ENCODE measurements around the gene ORAI3. TPM values are rescaled to one million over a fixed set of nuclear protein-coding genes. Genes with fewer than 3 reads are reported as not detected.

Gene ORAI3
- total and polyA plus RNA-seq, 4 experiments from 2014 or later, result 16.2 to 22.0 (median 18.4) TPM

DNA sequence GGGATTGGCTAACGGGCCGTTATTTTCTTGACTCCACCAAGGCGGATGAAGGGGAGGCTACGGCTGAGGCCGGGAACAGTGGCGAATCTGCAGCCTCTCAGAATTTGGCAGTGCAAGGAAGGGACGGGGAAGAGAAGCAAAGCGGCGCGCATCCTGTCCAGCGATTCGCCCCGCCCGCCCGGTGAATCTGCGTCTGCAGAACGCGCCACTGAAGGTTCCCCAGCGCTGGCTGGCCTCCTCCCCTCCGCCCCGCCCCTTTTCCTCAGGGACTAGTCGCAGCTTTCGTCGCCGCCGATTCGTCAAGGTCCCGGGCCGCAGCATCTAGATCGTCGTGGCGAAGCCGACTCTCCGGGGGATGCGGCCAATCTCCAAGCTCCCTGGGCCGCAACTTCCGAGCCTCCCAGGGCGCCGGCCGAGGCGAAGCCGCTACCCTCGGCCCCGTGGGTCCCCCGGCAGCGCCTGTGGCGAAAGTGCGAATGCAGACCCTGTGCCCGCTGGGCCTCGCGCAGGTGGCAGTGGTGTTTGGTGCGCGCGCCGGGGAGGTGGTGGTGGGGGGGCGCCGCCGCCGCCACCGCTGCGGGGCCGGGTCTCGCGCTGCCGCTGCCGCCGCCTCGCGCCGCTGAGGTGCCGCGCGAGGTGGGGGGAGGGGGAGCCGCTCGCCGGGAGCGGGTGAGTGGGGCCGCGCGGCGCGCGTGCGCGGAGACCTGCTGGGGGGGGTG, 8.7 kb downstream of the ORAI3 start, which contains the start of gene SETD1A:
SETD1A (plus strand) TSS at position 299 of the 719 bp plus-strand sequence. CDS start 978 bp downstream, outside the sequence.
- H3K4me3 ChIP-seq (ENCODE audit: low read length in 2 of 2), result peak within 1 kb of the TSS; percentile 85 to 95
- ChIA-PET CTCF (ENCODE audit: partially characterized antibody) (no interaction called here), POLR2A (ENCODE audit: partially characterized antibody) (interaction anchor here (0.5 to 2.5 kb wide), 16 partner anchors 8 to 912 kb away, joined by 3 to 16 read pairs (median 4); partner anchors contain the start of genes ARMC5, FUS, KAT8 and STX4)
- H3K27me3 ChIP-seq (ENCODE audit: insufficient read depth, low read length), result no peaks in the 10 kb centered on the region
- H3K27me3 Mint-ChIP-seq, result peaks cover 0 to 4% of the 10 kb centered on the region in 2 donors
- peak; percentile 97 to 98 (median 98) for DNase-seq
- peak within 1 kb of the TSS; percentile 98 to 100 (median 99) for H3K27ac Mint-ChIP-seq
- peaks cover 26% of the 10 kb centered on the region for H3K36me3 ChIP-seq (ENCODE audit: insufficient read depth, low read length)
- peaks cover 13 to 43% (median 31%) of the 10 kb centered on the region in 4 donors for H3K4me1 Mint-ChIP-seq
- peaks cover 22 to 45% of the 10 kb centered on the region in 2 donors for H3K36me3 Mint-ChIP-seq
- intact Hi-C loops (cut with micrococcal nuclease), result loop anchor here (1.0 to 10.0 kb wide), 9 partner anchors 8 to 907 kb away; partner anchors contain the start of genes ARMC5, CTF1, ORAI3 and STX4
- peaks cover 0 to 4% (median 0%) of the 10 kb centered on the region in 8 donors for H3K9me3 Mint-ChIP-seq
- peak within 1 kb of the TSS; percentile 92 for H3K27ac ChIP-seq (ENCODE audit: low read depth, low read length)
- H3K4me3 Mint-ChIP-seq, result peak within 1 kb of the TSS; percentile 95 to 99 (median 96)
- no peaks in the 10 kb centered on the region for H3K9me3 ChIP-seq (ENCODE audit: control insufficient read depth in 1 of 2, low read length in 2 of 2)
- peaks cover 30% of the 10 kb centered on the region for H3K4me1 ChIP-seq (ENCODE audit: insufficient read depth, low read length)

DNA sequence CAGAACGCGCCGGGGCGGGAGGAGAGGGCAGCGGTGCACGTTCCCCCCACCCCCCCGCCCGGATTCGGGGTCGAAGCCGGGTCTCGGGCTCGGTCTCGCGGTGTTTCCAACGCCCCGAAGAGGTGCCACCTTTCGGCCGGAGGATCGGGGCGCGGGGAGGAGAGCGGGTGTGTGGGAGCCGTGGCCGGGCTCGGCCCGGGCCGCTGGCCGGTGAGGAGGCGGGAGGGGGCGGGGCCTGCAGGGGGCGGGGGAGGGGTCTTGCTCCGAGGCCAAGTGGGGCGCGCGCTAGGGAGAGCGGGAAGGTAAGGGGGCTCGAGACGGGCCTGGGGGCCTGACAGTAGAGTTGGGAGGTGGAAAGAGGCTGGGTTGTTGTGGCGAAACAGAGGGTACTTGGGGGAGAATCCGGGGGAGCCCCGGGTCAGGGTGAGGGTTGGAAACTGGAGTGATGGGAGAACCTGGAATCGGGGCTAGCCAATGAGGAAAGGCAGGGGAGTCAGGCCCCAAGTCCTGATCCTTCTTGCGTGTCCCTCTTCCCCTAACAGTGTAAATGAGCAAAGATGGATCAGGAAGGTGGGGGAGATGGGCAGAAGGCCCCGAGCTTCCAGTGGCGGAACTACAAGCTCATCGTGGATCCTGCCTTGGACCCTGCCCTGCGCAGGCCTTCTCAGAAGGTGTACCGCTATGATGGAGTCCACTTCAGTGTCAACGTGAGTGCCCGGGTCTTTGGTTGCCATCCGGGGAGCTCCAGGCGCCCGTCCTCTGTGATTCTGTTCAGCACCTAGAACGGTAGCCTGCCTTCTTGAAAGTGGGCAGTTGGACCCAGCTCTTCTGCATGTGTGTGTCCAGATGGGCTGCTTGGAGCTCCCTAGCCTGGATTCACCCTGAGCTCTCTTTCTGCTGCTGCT, 9.6 kb downstream of the ORAI3 start:
- peak overlapping the region; percentile 92 for H3K27ac ChIP-seq (ENCODE audit: low read depth, low read length)
- no peaks in the 10 kb centered on the region for H3K27me3 ChIP-seq (ENCODE audit: insufficient read depth, low read length)
- H3K27ac Mint-ChIP-seq, result peak overlapping the region; percentile 89 to 95 (median 93)
- H3K9me3 Mint-ChIP-seq, result peaks cover 0 to 4% (median 0%) of the 10 kb centered on the region in 8 donors
- intact Hi-C loops (cut with micrococcal nuclease), result loop anchor here (5.0 to 10.0 kb wide), 2 partner anchors 39 to 906 kb away; no protein-coding TSS in a partner anchor
- peak overlapping the region; percentile 86 to 91 (median 90) for H3K4me3 Mint-ChIP-seq
- H3K4me3 ChIP-seq (ENCODE audit: low read length in 2 of 2), result peak overlapping the region in 1 of 2 donors; percentile 95
- peak in 1 of 5 donors; percentile 73 for DNase-seq
- H3K27me3 Mint-ChIP-seq, result peaks cover 0 to 4% of the 10 kb centered on the region in 2 donors
- H3K4me1 Mint-ChIP-seq, result peaks cover 15 to 42% (median 31%) of the 10 kb centered on the region in 4 donors
- peaks cover 35% of the 10 kb centered on the region for H3K36me3 ChIP-seq (ENCODE audit: insufficient read depth, low read length)
- peaks cover 27 to 52% of the 10 kb centered on the region in 2 donors for H3K36me3 Mint-ChIP-seq
- ChIA-PET POLR2A (ENCODE audit: partially characterized antibody) (interaction anchor here (0.5 to 2.5 kb wide), 18 partner anchors 7 to 911 kb away, joined by 3 to 16 read pairs (median 4); partner anchors contain the start of genes ARMC5, FUS, KAT8 and STX4), CTCF (ENCODE audit: partially characterized antibody) (interaction anchor here (0.8 to 1.2 kb wide), 2 partner anchors 113 to 184 kb away, joined by 3 read pairs; no protein-coding TSS in a partner anchor)
- H3K4me1 ChIP-seq (ENCODE audit: insufficient read depth, low read length), result peaks cover 28% of the 10 kb centered on the region
- H3K9me3 ChIP-seq (ENCODE audit: control insufficient read depth in 1 of 2, low read length in 2 of 2), result no peaks in the 10 kb centered on the region

DNA sequence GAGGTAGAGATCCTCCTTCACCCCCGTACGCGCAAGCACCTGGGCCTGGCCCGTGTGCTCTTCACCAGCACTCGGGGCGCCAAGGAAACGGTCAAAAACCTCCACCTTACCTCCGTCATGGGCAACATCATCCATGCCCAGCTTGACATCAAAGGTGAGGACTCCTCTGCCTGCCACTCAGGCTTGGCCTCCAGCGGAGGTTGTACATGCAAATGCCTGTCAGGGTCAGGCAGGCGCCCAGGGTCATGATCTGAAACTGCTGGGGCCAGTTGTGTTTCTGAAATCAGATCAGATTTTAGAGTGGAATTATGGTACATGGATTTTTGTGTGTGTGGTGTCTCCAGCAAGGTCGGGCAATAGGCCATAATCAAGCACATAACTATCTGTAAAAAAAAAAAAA, 12.5 kb downstream of the ORAI3 start:
- H3K36me3 ChIP-seq (ENCODE audit: insufficient read depth, low read length), result peaks cover 58% of the 10 kb centered on the region
- intact Hi-C loops (cut with micrococcal nuclease), result no loop called here
- peaks cover 0 to 6% (median 0%) of the 10 kb centered on the region in 8 donors for H3K9me3 Mint-ChIP-seq
- H3K27me3 ChIP-seq (ENCODE audit: insufficient read depth, low read length), result no peaks in the 10 kb centered on the region
- H3K27ac Mint-ChIP-seq, result peak overlapping the region in 2 of 7 donors; percentile 69 to 91
- no peak overlapping the region for H3K4me3 Mint-ChIP-seq
- no peak overlapping the region for H3K27ac ChIP-seq (ENCODE audit: low read depth, low read length)
- H3K9me3 ChIP-seq (ENCODE audit: control insufficient read depth in 1 of 2, low read length in 2 of 2), result no peaks in the 10 kb centered on the region
- ChIA-PET POLR2A (ENCODE audit: partially characterized antibody) (interaction anchor here (0.6 kb wide), 1 partner anchor 387 kb away, joined by 3 read pairs; no protein-coding TSS in a partner anchor), CTCF (ENCODE audit: partially characterized antibody) (interaction anchor here (1.4 to 1.8 kb wide), 2 partner anchors 20 to 24 kb away, joined by 5 to 9 read pairs; partner anchors contain the start of gene HSD3B7)
- no peak overlapping the region for H3K4me3 ChIP-seq (ENCODE audit: low read length in 2 of 2)
- peaks cover 0 to 4% of the 10 kb centered on the region in 2 donors for H3K27me3 Mint-ChIP-seq
- H3K4me1 Mint-ChIP-seq, result peaks cover 15 to 33% (median 27%) of the 10 kb centered on the region in 4 donors
- peaks cover 40 to 73% of the 10 kb centered on the region in 2 donors for H3K36me3 Mint-ChIP-seq
- peaks cover 23% of the 10 kb centered on the region for H3K4me1 ChIP-seq (ENCODE audit: insufficient read depth, low read length)
- DNase-seq, result no peak

DNA sequence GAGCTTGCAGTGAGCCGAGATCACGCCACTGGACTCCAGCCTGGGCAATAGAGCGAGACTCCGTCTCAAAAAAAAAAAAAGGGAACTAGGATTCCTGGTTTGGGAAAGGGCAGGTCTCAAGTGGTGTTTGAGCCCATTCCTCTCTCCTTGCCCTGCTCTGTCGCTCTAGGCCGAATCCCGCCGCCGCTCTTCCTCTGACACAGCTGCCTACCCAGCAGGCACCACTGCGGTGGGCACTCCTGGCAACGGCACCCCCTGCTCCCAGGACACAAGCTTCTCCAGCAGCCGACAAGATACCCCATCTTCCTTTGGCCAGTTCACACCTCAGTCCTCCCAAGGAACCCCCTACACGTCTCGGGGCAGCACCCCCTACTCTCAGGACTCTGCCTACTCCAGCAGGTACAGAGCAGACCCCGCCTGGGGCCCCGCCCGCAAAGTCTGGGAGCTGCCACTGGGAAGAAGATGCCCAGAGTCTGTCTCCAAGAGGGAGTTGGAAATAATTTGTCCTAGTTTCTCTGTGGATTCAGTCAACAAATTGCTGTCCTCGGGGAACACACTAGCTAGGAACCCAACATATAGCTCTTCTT, 15.2 kb downstream of the ORAI3 start:
- Mint-ChIP-seq H3K27me3 (no peaks in the 10 kb centered on the region), H3K4me3 (no peak overlapping the region), H3K9me3 (peaks cover 0 to 2% (median 0%) of the 10 kb centered on the region in 8 donors), H3K36me3 (peaks cover 50 to 76% of the 10 kb centered on the region in 2 donors), H3K27ac (peak overlapping the region in 1 of 7 donors; percentile 15), H3K4me1 (peaks cover 16 to 24% (median 17%) of the 10 kb centered on the region in 4 donors)
- POLR2A ChIA-PET (ENCODE audit: partially characterized antibody), result no interaction called here
- peak in 1 of 5 donors; percentile 13 for DNase-seq
- H3K9me3 ChIP-seq (ENCODE audit: control insufficient read depth in 1 of 2, low read length in 2 of 2), result no peaks in the 10 kb centered on the region
- H3K4me3 ChIP-seq (ENCODE audit: low read length in 2 of 2), result no peak overlapping the region
- H3K27ac ChIP-seq (ENCODE audit: low read depth, low read length), result no peak overlapping the region
- peaks cover 9% of the 10 kb centered on the region for H3K4me1 ChIP-seq (ENCODE audit: insufficient read depth, low read length)
- no peaks in the 10 kb centered on the region for H3K27me3 ChIP-seq (ENCODE audit: insufficient read depth, low read length)
- H3K36me3 ChIP-seq (ENCODE audit: insufficient read depth, low read length), result peaks cover 67% of the 10 kb centered on the region
- intact Hi-C loops (cut with micrococcal nuclease), result no loop called here
- CTCF ChIA-PET (ENCODE audit: partially characterized antibody), result interaction anchor here (0.7 kb wide), 1 partner anchor 62 kb away, joined by 3 read pairs; no protein-coding TSS in a partner anchor

DNA sequence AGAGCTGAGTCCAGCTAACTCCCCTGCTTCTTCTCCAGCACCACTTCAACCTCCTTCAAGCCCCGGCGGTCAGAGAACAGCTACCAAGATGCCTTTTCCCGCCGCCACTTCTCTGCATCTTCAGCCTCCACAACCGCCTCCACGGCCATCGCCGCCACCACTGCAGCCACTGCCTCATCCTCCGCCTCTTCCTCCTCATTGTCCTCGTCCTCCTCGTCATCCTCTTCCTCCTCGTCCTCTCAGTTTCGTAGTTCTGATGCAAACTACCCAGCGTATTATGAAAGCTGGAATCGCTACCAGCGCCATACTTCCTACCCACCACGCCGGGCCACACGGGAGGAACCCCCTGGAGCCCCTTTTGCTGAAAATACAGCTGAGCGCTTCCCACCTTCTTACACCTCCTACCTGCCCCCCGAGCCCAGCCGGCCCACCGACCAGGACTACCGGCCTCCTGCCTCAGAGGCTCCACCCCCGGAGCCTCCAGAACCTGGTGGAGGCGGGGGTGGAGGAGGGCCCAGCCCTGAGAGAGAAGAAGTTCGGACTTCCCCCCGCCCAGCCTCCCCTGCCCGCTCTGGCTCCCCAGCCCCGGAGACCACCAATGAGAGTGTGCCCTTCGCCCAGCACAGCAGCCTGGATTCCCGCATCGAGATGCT, 15.8 kb downstream of the ORAI3 start:
- H3K4me1 ChIP-seq (ENCODE audit: insufficient read depth, low read length), result peaks cover 2% of the 10 kb centered on the region
- H3K36me3 ChIP-seq (ENCODE audit: insufficient read depth, low read length), result peaks cover 67% of the 10 kb centered on the region
- H3K4me3 ChIP-seq (ENCODE audit: low read length in 2 of 2), result no peak overlapping the region
- Mint-ChIP-seq H3K36me3 (peaks cover 54 to 72% of the 10 kb centered on the region in 2 donors), H3K9me3 (peaks cover 0 to 2% (median 0%) of the 10 kb centered on the region in 8 donors), H3K4me3 (no peak overlapping the region), H3K27ac (peak overlapping the region in 2 of 7 donors; percentile 10 to 86), H3K27me3 (no peaks in the 10 kb centered on the region), H3K4me1 (peaks cover 9 to 17% (median 11%) of the 10 kb centered on the region in 4 donors)
- no peak overlapping the region for H3K27ac ChIP-seq (ENCODE audit: low read depth, low read length)
- H3K27me3 ChIP-seq (ENCODE audit: insufficient read depth, low read length), result no peaks in the 10 kb centered on the region
- no peaks in the 10 kb centered on the region for H3K9me3 ChIP-seq (ENCODE audit: control insufficient read depth in 1 of 2, low read length in 2 of 2)
- ChIA-PET POLR2A (ENCODE audit: partially characterized antibody) (no interaction called here), CTCF (ENCODE audit: partially characterized antibody) (no interaction called here)
- intact Hi-C loops (cut with micrococcal nuclease), result no loop called here
- peak in 1 of 5 donors; percentile 11 for DNase-seq

DNA sequence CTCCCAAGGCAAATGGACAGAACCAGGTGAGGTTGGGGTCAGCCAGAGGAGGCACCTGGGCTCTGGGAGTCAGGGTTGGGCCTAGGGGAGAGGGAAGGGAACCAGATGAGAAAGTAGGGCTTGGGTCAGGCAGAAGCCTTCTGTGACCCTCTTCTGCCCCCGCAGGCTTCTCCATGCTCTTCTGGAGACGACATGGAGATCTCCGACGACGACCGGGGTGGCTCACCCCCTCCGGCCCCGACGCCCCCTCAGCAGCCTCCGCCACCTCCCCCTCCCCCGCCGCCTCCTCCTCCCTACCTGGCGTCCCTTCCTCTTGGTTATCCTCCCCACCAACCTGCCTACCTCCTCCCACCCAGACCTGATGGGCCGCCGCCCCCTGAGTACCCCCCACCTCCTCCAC, 16.6 kb downstream of the ORAI3 start:
- ChIA-PET CTCF (ENCODE audit: partially characterized antibody) (no interaction called here), POLR2A (ENCODE audit: partially characterized antibody) (interaction anchor here (1.1 kb wide), 1 partner anchor 8 kb away, joined by 3 read pairs; the partner anchor contains the start of gene SETD1A)
- no peak overlapping the region for H3K4me3 Mint-ChIP-seq
- peaks cover 0 to 2% (median 0%) of the 10 kb centered on the region in 8 donors for H3K9me3 Mint-ChIP-seq
- peaks cover 67% of the 10 kb centered on the region for H3K36me3 ChIP-seq (ENCODE audit: insufficient read depth, low read length)
- H3K4me3 ChIP-seq (ENCODE audit: low read length in 2 of 2), result no peak overlapping the region
- H3K27me3 Mint-ChIP-seq, result no peaks in the 10 kb centered on the region
- H3K27me3 ChIP-seq (ENCODE audit: insufficient read depth, low read length), result no peaks in the 10 kb centered on the region
- no peaks in the 10 kb centered on the region for H3K9me3 ChIP-seq (ENCODE audit: control insufficient read depth in 1 of 2, low read length in 2 of 2)
- H3K27ac ChIP-seq (ENCODE audit: low read depth, low read length), result no peak overlapping the region
- H3K4me1 Mint-ChIP-seq, result peaks cover 1 to 10% (median 4%) of the 10 kb centered on the region in 4 donors
- H3K4me1 ChIP-seq (ENCODE audit: insufficient read depth, low read length), result no peaks in the 10 kb centered on the region
- peak in 1 of 5 donors; percentile 4 for DNase-seq
- no peak overlapping the region for H3K27ac Mint-ChIP-seq
- peaks cover 49 to 66% of the 10 kb centered on the region in 2 donors for H3K36me3 Mint-ChIP-seq
- intact Hi-C loops (cut with micrococcal nuclease), result no loop called here
